Mesendoderm (in vitro differentiated cells): Measurements from ENCODE around the gene MORN1.

Experiments
- DNase-seq: peaks from one replicate; pipeline ENCODE4 v3.0.0; 2013
- H2AK5ac ChIP-seq: 2 replicates; pipeline ENCODE4 v1.6.1; 2013; ENCODE audit warnings: low read length, inconsistent platforms
- H2BK120ac ChIP-seq: 2 replicates; pipeline ENCODE4 v1.6.1; 2013; ENCODE audit warnings: low read depth, mild to moderate bottlenecking, low read length, moderate library complexity, mixed read lengths
- H2BK15ac ChIP-seq: replicated peaks from 2 replicates; pipeline ENCODE4 v1.6.1; 2013; ENCODE audit warnings: low read depth, mild to moderate bottlenecking, moderate library complexity
- H2BK5ac ChIP-seq: 2 replicates; pipeline ENCODE4 v1.6.1; 2013; ENCODE audit warnings: low read length, inconsistent platforms
- H3K18ac ChIP-seq: 2 replicates; pipeline ENCODE4 v1.6.1; 2013; ENCODE audit warnings: mild to moderate bottlenecking, low read length, mixed read lengths
- H3K23ac ChIP-seq: one replicate; pipeline ENCODE4 v1.6.1; 2013; ENCODE audit warnings: low read length
- H3K27ac ChIP-seq: 2 replicates; pipeline ENCODE4 v1.5.1; 2013; ENCODE audit warnings: low read depth, mild to moderate bottlenecking, inconsistent platforms, low read length, moderate library complexity
- H3K27me3 ChIP-seq: 2 replicates; pipeline ENCODE4 v1.6.1; 2013; ENCODE audit warnings: low read length, control low read depth, mild to moderate bottlenecking, inconsistent platforms; ENCODE audit not compliant: insufficient read depth, poor library complexity
- H3K36me3 ChIP-seq: 2 replicates; pipeline ENCODE4 v1.6.1; 2013; ENCODE audit warnings: low read length, inconsistent platforms; ENCODE audit not compliant: control insufficient read depth, insufficient read depth
- H3K4ac ChIP-seq: one replicate; pipeline ENCODE4 v1.6.1; 2013; ENCODE audit warnings: low read depth, mild to moderate bottlenecking, low read length, moderate library complexity
- H3K4me1 ChIP-seq: 2 replicates; pipeline ENCODE4 v1.6.1; 2013; ENCODE audit warnings: low read depth, low read length, inconsistent platforms; ENCODE audit not compliant: control insufficient read depth
- H3K4me2 ChIP-seq: 2 replicates; pipeline ENCODE4 v1.6.1; 2013; ENCODE audit warnings: low read length
- H3K4me3 ChIP-seq: 2 replicates; pipeline ENCODE4 v1.5.1; 2013; ENCODE audit warnings: mild to moderate bottlenecking, low read length
- H3K56ac ChIP-seq: one replicate; pipeline ENCODE4 v1.6.1; 2013; ENCODE audit warnings: low read length
- H3K79me1 ChIP-seq: 2 replicates; pipeline ENCODE4 v1.6.1; 2013; ENCODE audit warnings: low read length, inconsistent platforms
- H3K79me2 ChIP-seq: 2 replicates; pipeline ENCODE4 v1.6.1; 2013; ENCODE audit warnings: mild to moderate bottlenecking, low read length; ENCODE audit not compliant: control insufficient read depth, insufficient read depth
- H3K9ac ChIP-seq: 2 replicates; pipeline ENCODE4 v1.6.1; 2013; ENCODE audit warnings: low read length, inconsistent platforms
- H4K5ac ChIP-seq: one replicate; pipeline ENCODE4 v1.6.1; 2013; ENCODE audit warnings: low read length
- H4K8ac ChIP-seq: one replicate; pipeline ENCODE4 v1.6.1; 2013; ENCODE audit warnings: low read depth, mild to moderate bottlenecking, control low read depth, low read length, moderate library complexity
- WGBS: extraction: QIAGEN DNeasy Blood & Tissue Kit; methylation state at CpG from one replicate; pipeline ENCODE4 v1.1.7; 2013; ENCODE audit warnings: low lambda C conversion rate, missing lambda C conversion rate; ENCODE audit not compliant: insufficient coverage; ENCODE audit errors: extremely low coverage; 5-methylcytosine and 5-hydroxymethylcytosine counted together

The MORN1 gene

DNA sequence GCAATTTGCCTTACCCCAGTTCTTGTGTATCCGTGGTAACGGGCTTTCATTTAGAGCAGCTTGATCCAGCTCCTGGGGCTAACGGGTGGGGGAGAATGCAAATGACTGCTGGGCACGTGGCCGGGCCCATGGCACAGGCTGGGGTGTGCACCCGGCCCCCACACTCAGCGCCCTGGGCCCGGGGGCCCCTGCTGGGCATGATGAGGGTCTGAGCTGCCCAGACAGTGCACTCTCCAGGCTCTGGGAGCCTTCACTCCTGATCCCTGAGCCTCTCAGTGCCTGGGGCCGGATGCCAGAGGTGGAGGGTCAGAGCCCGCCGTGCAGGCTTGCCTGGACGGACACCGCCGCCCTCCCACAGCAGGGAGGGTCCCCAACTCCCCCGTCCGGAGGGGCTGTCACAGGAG lies 41.1 kb upstream of the MORN1 start:
- Histone ChIP-seq H3K4me3 (no peak overlapping the region), H3K27ac (no peak overlapping the region), H3K56ac (no peak overlapping the region), H3K4me2 (no peak overlapping the region), H3K4me1 (no peaks in the 10 kb centered on the region), H3K36me3 (no peaks in the 10 kb centered on the region), H3K27me3 (no peaks in the 10 kb centered on the region), H3K23ac (no peak overlapping the region), H3K9ac (no peak overlapping the region), H2BK5ac (no peak overlapping the region), H3K79me2 (no peaks in the 10 kb centered on the region), H3K79me1 (no peaks in the 10 kb centered on the region), H4K5ac (no peak overlapping the region), H3K18ac (no peak overlapping the region), H4K8ac (no peak overlapping the region), H2BK120ac (no peak overlapping the region), H2BK15ac (no peak overlapping the region), H3K4ac (no peak overlapping the region), H2AK5ac (no peak overlapping the region)
- DNase-seq, result no peak
- WGBS, result no CpG with 5 or more reads among the region's 16 CpGs

DNA sequence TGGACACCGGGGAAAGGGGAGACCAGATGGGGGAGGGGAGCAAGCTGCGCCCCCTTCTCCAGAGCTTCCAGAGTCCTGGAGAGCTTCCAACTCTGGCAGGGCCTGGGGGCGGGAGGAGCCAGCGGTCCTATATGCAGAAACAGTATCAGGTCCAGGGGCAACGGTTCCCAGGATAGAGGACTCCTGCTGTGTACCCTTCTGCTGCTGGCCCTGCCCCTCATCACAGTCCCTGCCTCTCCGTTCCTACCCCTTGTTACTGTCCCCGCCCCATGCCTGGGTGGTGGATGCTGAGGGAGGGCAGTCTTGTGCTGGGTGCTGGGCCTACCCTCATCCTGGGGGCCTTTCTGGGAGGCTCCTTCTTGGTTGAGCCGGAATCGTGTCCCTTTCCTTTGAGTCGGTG lies 40.2 kb upstream of the MORN1 start:
- DNase-seq, result no peak
- H3K79me2 ChIP-seq, result no peaks in the 10 kb centered on the region
- no peak overlapping the region for H2BK5ac ChIP-seq
- no peak overlapping the region for H3K18ac ChIP-seq
- H3K4me2 ChIP-seq, result no peak overlapping the region
- no peaks in the 10 kb centered on the region for H3K27me3 ChIP-seq
- H3K36me3 ChIP-seq, result no peaks in the 10 kb centered on the region
- no peak overlapping the region for H2BK15ac ChIP-seq
- H3K23ac ChIP-seq, result no peak overlapping the region
- no peaks in the 10 kb centered on the region for H3K79me1 ChIP-seq
- H3K4me1 ChIP-seq, result no peaks in the 10 kb centered on the region
- H4K5ac ChIP-seq, result no peak overlapping the region
- H3K4me3 ChIP-seq, result no peak overlapping the region
- no peak overlapping the region for H2BK120ac ChIP-seq
- H2AK5ac ChIP-seq, result no peak overlapping the region
- H3K4ac ChIP-seq, result no peak overlapping the region
- WGBS, result no CpG with 5 or more reads among the region's 10 CpGs
- no peak overlapping the region for H3K27ac ChIP-seq
- H4K8ac ChIP-seq, result no peak overlapping the region
- H3K56ac ChIP-seq, result no peak overlapping the region
- no peak overlapping the region for H3K9ac ChIP-seq

DNA sequence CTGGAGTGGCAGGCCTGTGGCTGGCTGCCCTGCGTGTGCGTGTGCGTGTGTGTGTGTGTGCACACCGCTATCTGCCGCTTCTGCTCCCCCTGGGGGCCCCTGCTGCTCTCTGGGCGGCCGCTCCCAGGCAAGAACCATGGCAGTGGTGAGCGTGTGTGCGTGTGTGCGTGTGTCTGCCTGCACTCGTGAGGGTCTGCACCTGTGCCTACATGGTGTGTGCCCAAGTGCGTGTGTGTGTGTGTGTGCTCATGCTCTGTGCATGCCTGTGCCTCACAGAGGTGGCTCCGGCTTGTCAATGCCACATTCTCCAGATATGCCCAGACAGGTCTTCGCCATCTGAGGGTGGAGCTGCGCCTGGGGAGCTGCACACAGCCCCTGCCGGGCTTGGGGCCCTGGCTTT lies 39.7 kb upstream of the MORN1 start:
- Histone ChIP-seq H3K36me3 (no peaks in the 10 kb centered on the region), H2BK15ac (no peak overlapping the region), H2BK5ac (no peak overlapping the region), H3K79me2 (no peaks in the 10 kb centered on the region), H3K79me1 (no peaks in the 10 kb centered on the region), H4K8ac (no peak overlapping the region), H2AK5ac (no peak overlapping the region), H2BK120ac (no peak overlapping the region), H3K4me3 (no peak overlapping the region), H3K27ac (no peak overlapping the region), H3K56ac (no peak overlapping the region), H3K4me2 (no peak overlapping the region), H3K4ac (no peak overlapping the region), H4K5ac (no peak overlapping the region), H3K23ac (no peak overlapping the region), H3K18ac (no peak overlapping the region), H3K4me1 (no peaks in the 10 kb centered on the region), H3K9ac (no peak overlapping the region), H3K27me3 (no peaks in the 10 kb centered on the region)
- WGBS, result no CpG with 5 or more reads among the region's 16 CpGs
- no peak for DNase-seq

DNA sequence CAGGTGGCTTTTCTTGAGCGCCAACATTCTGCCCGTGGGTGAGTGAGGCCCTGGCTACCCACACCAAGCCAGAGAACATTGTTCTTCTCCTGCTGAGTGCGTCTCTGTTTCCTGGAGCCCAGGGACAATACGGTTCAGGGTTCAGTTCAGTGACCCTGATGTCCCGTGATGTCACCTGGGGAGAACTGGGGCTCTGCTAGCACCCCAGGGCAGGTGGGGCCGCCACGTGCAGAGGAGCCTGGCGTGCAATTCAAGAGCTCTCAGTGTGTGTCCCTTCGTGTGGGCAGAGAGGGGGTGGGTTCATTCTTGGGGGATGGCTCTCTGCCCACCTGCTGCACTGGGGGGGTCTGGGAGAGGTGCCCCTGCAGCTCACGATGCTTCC lies 39.2 kb upstream of the MORN1 start:
- H4K5ac ChIP-seq, result no peak overlapping the region
- no peaks in the 10 kb centered on the region for H3K79me2 ChIP-seq
- no peak overlapping the region for H3K27ac ChIP-seq
- H2BK120ac ChIP-seq, result no peak overlapping the region
- H3K27me3 ChIP-seq, result no peaks in the 10 kb centered on the region
- no peak overlapping the region for H3K4ac ChIP-seq
- no peak overlapping the region for H4K8ac ChIP-seq
- no peaks in the 10 kb centered on the region for H3K4me1 ChIP-seq
- H3K4me2 ChIP-seq, result no peak overlapping the region
- H2AK5ac ChIP-seq, result no peak overlapping the region
- no peak overlapping the region for H3K9ac ChIP-seq
- DNase-seq, result no peak
- no peak overlapping the region for H3K56ac ChIP-seq
- no CpG with 5 or more reads among the region's 10 CpGs for WGBS
- H3K18ac ChIP-seq, result no peak overlapping the region
- no peaks in the 10 kb centered on the region for H3K36me3 ChIP-seq
- H2BK5ac ChIP-seq, result no peak overlapping the region
- H3K23ac ChIP-seq, result no peak overlapping the region
- no peak overlapping the region for H2BK15ac ChIP-seq
- H3K4me3 ChIP-seq, result no peak overlapping the region
- H3K79me1 ChIP-seq, result no peaks in the 10 kb centered on the region

DNA sequence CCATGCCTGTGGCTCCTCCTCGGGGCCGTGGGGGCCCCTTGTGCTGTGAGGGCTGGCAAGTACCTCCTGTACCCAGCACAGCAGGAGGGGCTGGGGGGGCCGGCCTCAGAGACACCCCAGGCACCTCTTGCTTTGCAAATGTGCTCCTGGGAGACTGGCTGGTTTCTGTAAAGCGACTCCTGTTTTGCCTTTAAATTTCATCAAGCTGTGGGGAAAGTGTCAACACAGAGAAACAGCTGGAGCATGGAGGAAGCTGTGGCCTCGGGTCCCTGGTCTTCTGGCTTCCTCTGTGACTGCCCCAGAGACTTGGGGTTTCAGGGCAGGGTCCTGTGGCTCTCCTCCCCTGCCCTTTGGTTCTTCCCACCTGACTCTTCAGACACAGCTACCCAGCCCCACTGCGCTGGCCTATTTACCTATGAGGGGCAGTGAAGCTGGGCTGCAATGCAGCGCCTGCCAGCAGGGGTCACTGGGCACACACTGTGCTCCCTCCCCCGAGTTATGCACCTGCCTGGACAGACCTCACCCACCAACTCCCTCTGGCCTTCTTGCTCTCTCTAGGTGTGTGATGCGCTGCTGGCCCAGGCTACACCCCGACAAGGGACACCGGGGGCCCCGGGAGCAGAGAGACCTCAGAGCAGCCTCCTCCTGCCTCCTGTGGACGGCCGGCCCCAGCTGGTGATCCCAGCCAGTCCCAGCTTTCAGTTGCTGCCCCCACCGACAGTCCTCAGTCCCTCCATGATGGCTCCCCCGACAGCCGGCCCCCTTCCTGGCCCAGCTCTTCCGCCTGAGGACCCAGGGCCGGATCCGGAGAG lies 38.6 kb upstream of the MORN1 start:
- Histone ChIP-seq H3K23ac (no peak overlapping the region), H2BK120ac (no peak overlapping the region), H3K4me1 (no peaks in the 10 kb centered on the region), H3K27me3 (no peaks in the 10 kb centered on the region), H4K8ac (no peak overlapping the region), H3K18ac (no peak overlapping the region), H2AK5ac (no peak overlapping the region), H3K4me3 (no peak overlapping the region), H4K5ac (no peak overlapping the region), H3K79me1 (no peaks in the 10 kb centered on the region), H3K79me2 (no peaks in the 10 kb centered on the region), H2BK15ac (no peak overlapping the region), H3K56ac (no peak overlapping the region), H3K9ac (no peak overlapping the region), H3K4ac (no peak overlapping the region), H3K27ac (no peak overlapping the region), H2BK5ac (no peak overlapping the region), H3K4me2 (no peak overlapping the region), H3K36me3 (no peaks in the 10 kb centered on the region)
- DNase-seq, result peak; percentile 42
- no CpG with 5 or more reads among the region's 20 CpGs for WGBS

DNA sequence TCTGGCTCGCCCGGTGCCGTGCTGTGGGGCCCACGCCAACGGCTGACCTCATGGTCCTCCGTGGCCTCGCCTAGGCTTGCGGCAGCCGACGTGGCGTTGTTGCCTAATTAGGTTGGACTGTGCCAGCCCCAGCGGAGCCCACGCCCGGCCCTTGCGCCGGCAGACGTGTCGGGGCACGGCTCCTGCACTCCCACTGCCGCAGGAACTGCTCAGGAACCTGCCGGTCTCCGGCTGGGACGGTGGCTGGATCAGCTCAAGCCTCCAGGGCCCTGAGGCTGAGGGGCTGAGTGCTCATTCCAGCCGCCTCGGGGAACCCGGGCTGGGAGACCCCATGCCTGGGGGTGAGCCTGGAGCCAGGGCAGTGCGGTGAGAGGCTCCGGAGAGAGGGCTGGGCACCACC lies 37.1 kb upstream of the MORN1 start:
- no peak overlapping the region for H3K56ac ChIP-seq
- no peak overlapping the region for H2AK5ac ChIP-seq
- H3K27ac ChIP-seq, result no peak overlapping the region
- H2BK15ac ChIP-seq, result no peak overlapping the region
- no peak overlapping the region for H2BK120ac ChIP-seq
- no peaks in the 10 kb centered on the region for H3K36me3 ChIP-seq
- H2BK5ac ChIP-seq, result no peak overlapping the region
- H3K23ac ChIP-seq, result no peak overlapping the region
- no peak overlapping the region for H3K4me3 ChIP-seq
- no peak for DNase-seq
- no peaks in the 10 kb centered on the region for H3K4me1 ChIP-seq
- no peak overlapping the region for H3K4me2 ChIP-seq
- no CpG with 5 or more reads among the region's 28 CpGs for WGBS
- no peak overlapping the region for H3K9ac ChIP-seq
- H3K79me2 ChIP-seq, result no peaks in the 10 kb centered on the region
- H3K4ac ChIP-seq, result no peak overlapping the region
- no peaks in the 10 kb centered on the region for H3K79me1 ChIP-seq
- H3K27me3 ChIP-seq, result no peaks in the 10 kb centered on the region
- no peak overlapping the region for H3K18ac ChIP-seq
- H4K8ac ChIP-seq, result no peak overlapping the region
- no peak overlapping the region for H4K5ac ChIP-seq
